Measurements from ENCODE around the gene RLBP1. TPM values are rescaled to one million over a fixed set of nuclear protein-coding genes. Genes with fewer than 3 reads are reported as not detected.
A peak's percentile ranks its signal among the peaks of the same experiment; 100 is the strongest.

The RLBP1 gene
- total and polyA plus RNA-seq, 2 of the 4 experiments (the other 2 are of a cell fraction) = not detected

GRCh38 chr15:89179966-89180875 is 41.2 kb downstream of the RLBP1 start:
- no peak overlapping the region for H3K4me2 ChIP-seq (ENCODE audit: low read depth, low read length)
- H4K5ac ChIP-seq (ENCODE audit: low read depth, low read length) = no peak overlapping the region
- ATAC-seq (ENCODE audit: low read depth) = no peak
- CTCF ChIA-PET = interaction anchor here (0.7 to 1.5 kb wide), 3 partner anchors 8 to 290 kb away, joined by 3 to 5 read pairs (median 3); no protein-coding TSS in a partner anchor
- WGBS, 2 experiments (ENCODE audit: extremely low coverage in 2 of 2, insufficient read length in 1 of 2) = no CpG with 5 or more reads among the region's 5 CpGs
- H3K9ac ChIP-seq (ENCODE audit: low read depth, low read length) = no peak overlapping the region
- no peaks in the 10 kb centered on the region for H3K27me3 ChIP-seq (ENCODE audit: control insufficient read depth, insufficient read depth, low read length)
- H3K56ac ChIP-seq (ENCODE audit: extremely low read depth, insufficient read depth, low read length) = no peak overlapping the region
- H4K91ac ChIP-seq (ENCODE audit: insufficient read depth, low read depth, low read length) = no peak overlapping the region
- H3K27ac ChIP-seq (ENCODE audit: insufficient read depth, low read length) = no peak overlapping the region
- peak; percentile 32 for DNase-seq
- H3K9me3 ChIP-seq (ENCODE audit: control insufficient read depth, insufficient read depth, low read length) = no peaks in the 10 kb centered on the region
- H3K4ac ChIP-seq (ENCODE audit: low read depth, low read length) = no peak overlapping the region
- peaks cover 0 to 9% of the 10 kb centered on the region in 2 experiments; a peak in 1 of 4 replicates for H3K79me1 ChIP-seq (ENCODE audit: low read depth in 1 of 2, low read length in 2 of 2)
- intact Hi-C loops (cut with micrococcal nuclease) (no loop called here), in situ Hi-C loops (cut with MboI; ENCODE audit: low sequenced_read_pairs) (loop anchor here (5.0 kb wide), 2 partner anchors 123 to 278 kb away; no protein-coding TSS in a partner anchor), dilution Hi-C loops (cut with HindIII; ENCODE audit: low sequenced_read_pairs, unreplicated experiment) (no loop called here)
- H3K23ac ChIP-seq (ENCODE audit: low read depth, low read length) = no peak overlapping the region
- no peak overlapping the region for H2BK20ac ChIP-seq (ENCODE audit: low read depth, low read length)
- peaks cover 3% of the 10 kb centered on the region; the same call in 1 of the 2 replicates for H3K4me1 ChIP-seq (ENCODE audit: control insufficient read depth, insufficient read depth, low read length)
- H3K36me3 ChIP-seq (ENCODE audit: control insufficient read depth, insufficient read depth, low read length) = peaks cover 23% of the 10 kb centered on the region
- no peak overlapping the region for H2BK120ac ChIP-seq (ENCODE audit: low read depth, low read length)
- no peak overlapping the region for H3K18ac ChIP-seq (ENCODE audit: low read depth, low read length)
- H2BK5ac ChIP-seq (ENCODE audit: low read depth, low read length, poor library complexity, severe bottlenecking) = no peak overlapping the region
- POLR2A ChIA-PET (ENCODE audit: unreplicated experiment) = no interaction called here
- H4K8ac ChIP-seq (ENCODE audit: low read depth in 2 of 2, low read length in 2 of 2) = no peak overlapping the region
- TF ChIP-seq FOS (IDR thresholded peaks at IDR 0.05; ENCODE audit: low read depth, low read length) = no peak
- no peak for TF ChIP-seq CEBPB (IDR thresholded peaks at IDR 0.05; ENCODE audit: low read depth, low read length)
- no peak for TF ChIP-seq USF2 (IDR thresholded peaks at IDR 0.05; ENCODE audit: low read depth, low read length)
- TF ChIP-seq MAZ (IDR thresholded peaks at IDR 0.05; ENCODE audit: borderline replicate concordance, low read depth, low read length) = no peak
- no peak for TF ChIP-seq RCOR1 (IDR thresholded peaks at IDR 0.05; ENCODE audit: insufficient replicate concordance, low read length)
- no peaks in the 10 kb centered on the region for H3K9me1 ChIP-seq (ENCODE audit: insufficient read depth, low read length)
- H3K4me3 ChIP-seq (ENCODE audit: insufficient read depth, low read depth, low read length) = no peak overlapping the region
- no peak overlapping the region for H2BK15ac ChIP-seq (ENCODE audit: low read depth, low read length)
- no TSS peak for BruUV-seq (replicated peaks)
- H2AFZ ChIP-seq (replicated peaks; ENCODE audit: low read length, poor library complexity) = no peak overlapping the region
- no peaks in the 10 kb centered on the region for H4K20me1 ChIP-seq (ENCODE audit: insufficient read depth, low read length)
- no peak overlapping the region for H3K14ac ChIP-seq (replicated peaks; ENCODE audit: low read depth, low read length)
- H2AK9ac ChIP-seq (replicated peaks; ENCODE audit: low read depth, low read length, poor library complexity) = no peak overlapping the region
- no peak overlapping the region for H2AK5ac ChIP-seq (ENCODE audit: low read depth, low read length)
